T-helper 2 cell (primary cell): Measurements from ENCODE around the gene CCDC192.

Experiments used
- DNase-seq, 5 experiments: peaks; one replicate each; pipeline versions ENCODE4 v3.0.0 to v3.0.0-alpha.2; 2012 to 2022

The CCDC192 gene

GRCh38 chr5:127849891-127850290, 146.7 kb downstream of the CCDC192 start:
- no peak for DNase-seq

DNA sequence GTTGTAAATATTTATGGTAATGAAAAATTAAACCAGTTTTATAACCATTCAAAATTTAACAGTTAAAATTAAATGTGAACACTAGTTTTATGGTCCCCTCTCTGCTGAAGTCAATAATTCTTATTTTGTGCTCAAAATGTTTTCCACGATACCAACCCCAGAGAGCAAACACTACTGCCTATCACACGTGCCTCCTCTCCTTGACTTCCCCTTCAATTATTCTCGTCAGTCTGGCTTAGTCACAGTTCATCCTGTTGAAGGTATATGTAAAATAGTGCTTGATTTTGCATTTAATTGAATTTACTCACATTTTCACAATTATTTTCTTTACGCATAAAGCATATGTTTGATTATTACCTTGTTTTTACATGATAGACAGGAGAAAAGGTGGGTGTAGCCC, 148.8 kb downstream of the CCDC192 start:
- no peak for DNase-seq

DNA sequence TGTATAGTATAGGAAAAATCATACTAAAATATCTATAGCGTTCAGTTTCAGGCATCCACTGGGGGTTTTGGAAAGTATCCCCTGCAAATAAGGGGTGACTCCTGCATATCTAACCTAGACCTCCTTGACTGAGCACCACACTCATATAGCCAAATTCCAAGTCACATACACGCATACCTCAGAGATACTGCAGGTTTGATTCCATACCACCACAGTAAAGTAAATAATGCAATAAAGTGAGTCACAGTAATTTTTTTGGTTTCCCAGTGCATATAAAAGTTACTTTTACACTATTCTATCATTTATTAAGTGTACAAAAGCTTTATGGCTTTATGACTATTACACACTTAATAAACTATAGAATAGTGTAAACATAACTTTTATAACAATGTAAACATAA, 151.3 kb downstream of the CCDC192 start:
- DNase-seq, result no peak

DNA sequence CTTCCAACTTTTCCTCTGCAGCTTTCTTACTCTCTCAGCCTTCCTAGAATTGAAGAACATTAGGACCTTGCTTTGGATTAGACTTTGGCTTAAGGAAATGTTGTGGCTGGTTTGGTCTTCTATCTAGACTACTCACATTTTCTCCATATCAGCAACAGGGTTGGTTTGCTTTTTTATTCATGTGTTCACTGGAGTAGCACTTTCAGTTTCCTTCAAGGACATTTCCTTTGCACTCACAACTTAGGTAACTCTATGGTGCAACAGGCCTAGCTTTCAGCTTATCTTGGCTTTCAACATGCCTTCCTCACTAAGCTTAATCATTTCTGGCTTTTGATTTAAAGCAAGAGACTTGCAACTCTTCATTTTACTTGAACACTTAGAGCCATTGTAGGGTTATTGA, 153.1 kb downstream of the CCDC192 start:
- peak in 1 of 5 experiments; percentile 64 for DNase-seq

DNA sequence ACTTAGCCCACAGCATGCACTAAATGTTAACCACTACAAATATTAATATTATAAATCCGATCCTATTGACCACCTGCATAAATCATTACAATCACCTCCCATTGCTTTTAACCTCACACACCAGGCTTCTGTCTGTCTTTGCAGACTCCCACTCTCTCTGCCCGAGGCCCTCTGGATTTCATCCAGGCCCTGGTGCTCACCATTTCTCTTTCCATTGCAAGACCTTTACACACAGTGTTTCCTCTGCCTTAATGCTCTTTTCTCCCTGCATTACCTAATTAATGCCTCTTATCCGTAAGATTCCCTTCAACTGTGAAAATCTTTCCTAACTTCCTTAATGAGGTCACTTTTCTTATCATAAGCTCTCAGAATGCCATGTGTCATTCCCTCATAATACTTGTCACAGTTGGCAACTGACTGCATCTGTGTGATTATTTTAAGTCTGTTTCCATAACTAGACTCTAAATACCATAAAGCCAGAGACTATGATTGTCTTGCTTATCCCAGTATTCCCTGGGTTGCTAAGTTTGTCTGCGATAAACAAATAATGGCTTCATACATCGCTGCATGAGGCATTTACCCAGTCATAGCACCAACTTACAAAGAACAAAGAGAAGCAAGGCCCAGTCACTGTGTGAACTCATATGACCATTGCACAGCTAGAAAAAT, 155.1 kb downstream of the CCDC192 start:
- no peak for DNase-seq

DNA sequence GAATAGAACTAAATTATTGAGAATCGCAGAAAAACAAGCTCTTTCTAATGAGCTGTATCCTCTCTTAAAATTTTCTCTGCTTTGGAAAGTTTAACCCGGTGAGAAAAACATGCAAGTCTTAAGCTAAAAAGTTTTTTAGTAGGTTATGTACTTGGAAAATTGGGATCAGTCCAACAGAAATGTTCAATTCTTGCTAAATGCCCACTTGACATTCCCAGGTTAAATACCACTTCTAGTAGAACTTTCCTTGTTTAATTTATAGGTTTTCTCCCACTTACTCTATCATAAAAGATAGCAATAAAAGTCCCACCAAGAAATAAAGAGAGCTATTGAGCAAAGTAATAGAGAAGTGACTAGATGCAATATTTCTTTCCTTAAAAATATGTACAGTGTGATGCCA, 157.1 kb downstream of the CCDC192 start:
- no peak for DNase-seq

DNA sequence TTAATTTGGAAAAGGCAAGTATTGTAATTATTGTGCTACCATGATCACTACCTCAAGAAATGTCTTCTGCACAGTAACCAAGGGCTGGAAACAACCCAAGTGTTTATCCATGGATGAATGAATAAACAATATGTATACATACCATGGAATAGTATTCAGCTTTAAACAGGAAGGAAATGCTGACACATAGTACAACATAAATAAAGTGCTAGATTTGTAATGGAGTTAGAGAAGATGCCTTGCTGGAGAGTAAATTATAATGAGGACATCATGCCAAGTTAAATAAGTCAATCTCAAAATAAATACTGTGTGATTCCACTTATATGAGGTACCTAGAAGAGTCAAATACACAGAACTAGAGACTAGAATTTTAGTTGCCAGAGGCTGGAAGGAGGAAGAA, 160.0 kb downstream of the CCDC192 start:
- DNase-seq, result no peak

- no peak for DNase-seq
Measured at GRCh38 chr5:127863610-127864395, 160.6 kb downstream of the CCDC192 start.

DNA sequence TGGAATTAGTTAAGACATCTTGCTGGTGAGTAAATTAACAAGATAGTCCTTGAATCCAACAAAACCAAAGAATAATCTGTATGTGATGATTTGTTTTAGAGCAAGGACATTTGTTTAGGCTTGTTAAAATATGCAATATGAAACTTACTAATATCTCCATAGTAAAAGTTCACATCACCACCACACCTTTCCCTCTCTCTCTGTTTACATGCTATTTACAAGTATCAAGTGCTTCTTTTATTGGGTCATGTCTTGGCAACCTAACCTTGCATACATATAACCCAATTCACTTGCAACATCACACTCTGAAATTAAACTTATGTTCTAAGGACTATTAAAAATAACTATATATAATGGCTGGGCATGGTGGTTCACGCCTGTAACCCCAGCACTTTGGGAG, 161.3 kb downstream of the CCDC192 start:
- no peak for DNase-seq

DNA sequence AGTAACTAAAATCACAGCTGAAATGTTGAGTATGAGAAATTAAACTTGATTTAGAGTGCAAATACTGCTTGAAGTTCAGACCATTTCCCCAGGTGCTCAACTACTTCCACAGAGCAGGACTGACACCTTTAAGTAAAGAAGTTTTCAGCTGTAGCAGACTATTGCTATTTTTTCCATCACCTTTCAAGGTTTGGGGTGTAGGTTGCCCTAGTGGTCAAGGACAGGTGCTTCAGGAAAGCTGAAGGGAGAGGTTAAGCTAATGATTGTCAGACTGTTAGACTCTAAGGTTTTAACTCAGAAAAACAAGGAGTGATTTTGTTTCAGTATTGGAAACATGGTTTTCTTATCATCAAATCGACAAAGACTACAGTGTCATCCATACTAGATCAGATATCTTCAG, 162.1 kb downstream of the CCDC192 start:
- DNase-seq, result no peak

GRCh38 chr5:127867022-127867783, 164.0 kb downstream of the CCDC192 start:
- DNase-seq, result no peak

- no peak for DNase-seq
Measured at GRCh38 chr5:127870914-127871313, 167.7 kb downstream of the CCDC192 start.

DNA sequence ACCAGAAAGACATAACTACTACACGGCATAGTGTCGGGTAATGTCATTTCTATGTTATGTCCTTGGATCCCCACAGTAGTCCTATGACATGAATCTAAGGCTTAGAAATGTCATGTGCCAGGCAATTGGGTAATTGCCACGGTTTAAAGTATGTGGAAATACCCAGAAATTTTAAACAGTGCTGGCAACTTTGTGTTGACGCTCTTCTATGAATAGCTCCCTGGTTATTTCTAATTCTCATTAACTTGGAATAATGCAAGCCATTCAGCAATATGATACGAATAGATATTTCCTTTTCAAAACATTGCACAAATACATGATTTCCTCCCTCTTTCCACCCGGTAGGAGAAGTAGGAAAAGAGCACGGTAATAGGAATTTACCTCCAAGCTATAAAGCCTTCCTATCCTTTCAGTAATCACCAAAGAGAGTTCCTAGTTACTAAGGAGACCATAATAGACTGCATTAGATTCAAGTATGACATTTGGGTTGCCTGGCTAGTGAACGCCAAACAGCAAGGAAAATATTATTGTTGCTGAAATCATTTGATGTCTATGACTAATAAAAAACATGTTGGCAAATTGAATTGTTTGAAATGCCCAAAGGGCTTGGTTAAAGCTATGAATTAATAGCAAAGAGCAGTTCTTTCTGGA, 168.4 kb downstream of the CCDC192 start:
- DNase-seq, result no peak

GRCh38 chr5:127872494-127872893, 169.3 kb downstream of the CCDC192 start:
- DNase-seq, result no peak

DNA sequence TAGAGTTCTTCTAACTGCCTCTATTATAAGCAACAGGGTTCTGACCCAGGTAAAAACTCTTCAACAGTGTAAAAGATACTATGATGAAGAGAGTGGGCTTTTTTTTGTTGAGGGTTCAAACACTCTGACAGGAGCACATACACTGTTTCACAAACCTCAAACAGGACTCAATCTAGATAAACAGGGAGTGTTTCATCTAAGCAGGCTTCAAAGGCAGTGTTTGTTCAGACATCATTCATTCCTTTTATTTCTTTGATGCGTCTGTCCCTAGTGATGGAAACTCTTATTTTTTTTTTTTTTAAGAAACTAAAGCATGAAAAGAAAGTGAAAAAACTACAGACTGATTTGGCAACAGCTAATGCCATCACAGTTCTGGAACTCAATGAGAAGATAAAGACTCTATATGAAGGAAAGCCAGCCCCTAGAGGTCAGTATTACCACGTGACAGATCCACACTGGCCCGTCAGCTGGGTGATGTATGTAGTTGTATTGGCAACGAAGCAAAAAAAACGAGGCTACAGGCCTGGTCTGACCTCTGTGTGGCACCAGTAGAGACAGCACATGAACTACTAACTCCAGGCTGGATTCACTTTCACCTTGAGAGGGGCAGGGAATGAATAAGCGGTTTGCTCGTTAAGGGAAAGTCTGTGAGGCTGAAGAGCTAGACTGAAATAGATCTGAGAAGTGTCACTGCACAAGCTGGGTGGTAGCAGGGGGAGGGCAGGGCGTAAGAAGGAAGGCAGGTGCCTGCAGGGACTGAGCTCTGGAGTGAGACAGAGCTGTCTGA, 172.2 kb downstream of the CCDC192 start:
- DNase-seq, result peak in 1 of 5 experiments; percentile 42

GRCh38 chr5:127876384-127876783, 173.2 kb downstream of the CCDC192 start:
- DNase-seq, result no peak

DNA sequence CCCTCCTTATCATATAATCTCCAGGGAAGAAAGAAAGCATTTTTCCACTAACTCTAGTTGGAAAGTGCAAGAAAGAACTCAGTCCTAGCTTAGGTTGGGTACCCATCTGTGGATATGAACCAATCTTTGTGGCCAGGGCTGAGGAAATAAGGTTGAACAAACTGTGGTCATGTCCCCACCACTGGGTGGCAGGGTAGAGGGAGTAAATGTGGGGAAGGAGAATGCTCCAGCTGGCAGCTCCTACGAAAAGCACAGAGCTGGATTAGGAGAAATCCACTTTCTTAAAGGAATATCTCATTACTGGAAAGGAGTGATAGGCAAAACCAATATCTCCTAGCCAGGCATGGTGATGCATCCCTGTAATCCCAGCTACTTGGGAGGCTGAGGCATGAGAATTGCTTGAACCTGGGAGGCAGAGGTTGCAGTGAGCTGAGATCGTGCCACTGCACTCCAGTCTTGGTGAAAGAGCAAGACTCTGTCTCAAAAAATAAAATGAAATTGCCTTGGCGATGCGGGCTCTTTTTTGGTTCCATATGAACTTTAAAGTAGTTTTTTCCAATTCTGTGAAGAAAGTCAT, 175.1 kb downstream of the CCDC192 start:
- peak in 1 of 5 experiments; percentile 18 for DNase-seq

DNA sequence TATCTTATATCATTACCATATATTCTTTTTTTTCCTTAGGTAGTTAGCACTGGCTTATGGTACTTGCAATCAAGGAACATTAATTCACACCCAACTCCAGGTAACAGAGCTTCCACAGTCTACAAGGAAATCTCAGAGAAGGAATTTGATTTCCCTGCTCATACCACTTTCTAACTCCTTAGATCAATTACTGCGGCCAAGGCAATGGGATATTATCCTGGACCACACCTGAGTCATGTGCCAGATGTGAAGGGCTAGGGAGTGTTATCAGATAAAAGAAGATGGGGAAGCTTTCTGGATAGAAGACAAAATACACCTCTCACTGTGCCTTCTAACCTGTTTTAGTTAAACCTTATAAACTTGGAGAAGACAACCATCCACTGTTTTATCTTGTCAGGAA, 181.2 kb downstream of the CCDC192 start:
- DNase-seq, result no peak

- DNase-seq, result no peak
Measured at GRCh38 chr5:127885176-127885575, 182.0 kb downstream of the CCDC192 start.

DNA sequence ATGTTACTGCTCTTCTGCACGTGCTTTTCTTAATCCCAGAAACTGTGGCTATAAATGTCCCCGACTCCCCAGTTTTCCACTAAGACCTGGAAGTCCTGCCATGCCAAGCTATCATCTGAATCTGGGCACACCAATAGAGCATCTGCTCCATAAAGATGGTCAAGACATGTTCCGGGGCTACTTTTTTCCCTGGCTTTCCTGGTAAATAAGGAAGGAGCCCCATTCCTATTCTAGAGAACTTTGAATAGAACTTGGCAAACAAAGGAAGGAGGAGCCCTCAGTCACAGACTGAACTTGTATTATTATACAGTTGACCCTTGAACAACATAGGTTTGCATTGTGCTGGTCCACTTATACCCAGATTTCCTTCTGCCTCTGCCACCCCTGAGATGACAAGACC, 182.9 kb downstream of the CCDC192 start:
- DNase-seq, result no peak

GRCh38 chr5:127887282-127887681, 184.1 kb downstream of the CCDC192 start:
- DNase-seq, result no peak

DNA sequence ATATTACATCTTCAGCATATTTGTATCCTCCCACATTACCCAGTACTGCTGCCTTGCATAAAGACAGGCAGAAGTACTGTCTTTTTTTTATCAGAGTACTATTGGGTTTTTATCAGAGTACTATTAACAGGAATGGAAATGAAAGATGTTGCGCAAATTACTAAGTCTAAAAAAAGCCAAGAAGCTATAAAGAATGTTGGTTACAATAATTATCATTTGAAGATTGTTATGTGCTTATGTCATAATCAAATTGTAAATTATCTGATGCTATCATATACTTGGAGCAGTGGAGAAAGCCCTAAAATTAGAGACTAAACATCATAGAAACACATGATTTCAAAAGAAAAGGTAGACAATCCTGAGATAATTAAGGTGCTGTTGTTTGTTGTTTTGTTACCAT, 188.8 kb downstream of the CCDC192 start:
- no peak for DNase-seq
